IPS-20b (cell line): Measurements from ENCODE around the gene MINPP1.
"Not testable (repeated sequence)": the region's sequence is repeated elsewhere in the genome, so short reads cannot be mapped to it uniquely, and the experiment has no call there.

Experiments used
- H3K27ac ChIP-seq: one replicate; pipeline ENCODE4 v1.5.1; 2013; ENCODE audit warnings: low read length
- H3K27me3 ChIP-seq: 2 replicates; pipeline ENCODE4 v1.6.1; 2013; ENCODE audit warnings: mild to moderate bottlenecking, low read length, inconsistent platforms; ENCODE audit not compliant: insufficient read depth
- H3K36me3 ChIP-seq: 2 replicates; pipeline ENCODE4 v1.6.1; 2013; ENCODE audit warnings: low read depth, mild to moderate bottlenecking, inconsistent platforms, low read length, moderate library complexity; ENCODE audit not compliant: insufficient read depth
- H3K4me1 ChIP-seq: 2 replicates; pipeline ENCODE4 v1.6.1; 2013; ENCODE audit warnings: mild to moderate bottlenecking, control low read depth, inconsistent platforms, low read length, moderate library complexity; ENCODE audit not compliant: insufficient read depth
- H3K4me3 ChIP-seq: 2 replicates; pipeline ENCODE4 v1.5.1; 2013; ENCODE audit warnings: mild to moderate bottlenecking, low read length, inconsistent platforms
- H3K9ac ChIP-seq: 2 replicates; pipeline ENCODE4 v1.6.1; 2013; ENCODE audit warnings: low read depth, mild to moderate bottlenecking, inconsistent platforms, low read length, moderate library complexity
- H3K9me3 ChIP-seq: 2 replicates; pipeline ENCODE4 v1.6.1; 2013; ENCODE audit warnings: mild to moderate bottlenecking, low read depth, low read length, inconsistent platforms; ENCODE audit not compliant: insufficient read depth

Gene MINPP1

DNA sequence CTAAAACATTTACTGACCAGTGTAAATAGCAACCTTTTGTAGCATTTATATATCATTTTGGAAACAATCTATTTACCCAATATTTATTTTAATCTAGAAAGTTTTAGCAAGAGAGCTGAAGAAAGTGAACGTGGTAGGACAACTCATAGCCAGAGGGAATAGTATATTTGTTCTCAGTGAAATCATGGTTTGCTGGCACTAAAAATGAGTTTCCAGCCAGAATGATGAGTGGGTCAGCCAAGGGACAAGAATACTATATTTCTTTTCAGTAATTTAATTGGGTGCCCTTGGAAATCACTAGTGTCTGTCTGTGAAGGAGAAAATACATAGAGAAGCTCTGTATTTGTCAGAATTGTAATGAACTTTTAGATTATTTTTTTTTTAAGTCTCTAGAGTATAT is 74.9 kb downstream of the MINPP1 start:
- Histone ChIP-seq H3K27ac (no peak overlapping the region), H3K4me3 (no peak overlapping the region), H3K4me1 (no peaks in the 10 kb centered on the region), H3K9ac (no peak overlapping the region), H3K36me3 (no peaks in the 10 kb centered on the region), H3K27me3 (no peaks in the 10 kb centered on the region), H3K9me3 (no peaks in the 10 kb centered on the region)

DNA sequence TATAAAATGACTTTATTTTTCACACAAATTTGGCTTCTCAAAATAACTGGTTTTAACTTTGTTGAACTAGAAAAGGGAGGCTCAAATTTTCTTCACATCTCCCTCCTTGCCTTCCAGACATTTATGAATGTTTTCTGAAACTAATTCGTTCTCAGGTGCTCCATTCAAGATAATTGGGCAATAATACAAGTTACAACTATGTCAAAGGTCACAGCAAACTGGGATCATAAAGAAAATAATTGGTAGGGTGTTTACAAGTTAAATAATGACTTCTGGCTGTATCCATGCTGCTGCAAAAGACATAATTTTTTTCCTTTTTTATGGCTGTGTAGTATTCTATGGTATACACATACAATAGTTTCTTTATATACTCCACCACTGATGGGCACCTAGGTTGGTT is 75.3 kb downstream of the MINPP1 start:
- no peak overlapping the region for H3K9ac ChIP-seq
- no peaks in the 10 kb centered on the region for H3K27me3 ChIP-seq
- H3K4me3 ChIP-seq: no peak overlapping the region
- no peaks in the 10 kb centered on the region for H3K9me3 ChIP-seq
- H3K27ac ChIP-seq: no peak overlapping the region
- no peaks in the 10 kb centered on the region for H3K4me1 ChIP-seq
- no peaks in the 10 kb centered on the region for H3K36me3 ChIP-seq

- no peaks in the 10 kb centered on the region for H3K27me3 ChIP-seq
- no peak overlapping the region for H3K9ac ChIP-seq
- no peaks in the 10 kb centered on the region for H3K4me1 ChIP-seq
- no peak overlapping the region for H3K27ac ChIP-seq
- no peaks in the 10 kb centered on the region for H3K36me3 ChIP-seq
- no peak overlapping the region for H3K4me3 ChIP-seq
- no peaks in the 10 kb centered on the region; the same call in 1 of the 2 replicates for H3K9me3 ChIP-seq
Observed at GRCh38 chr10:87585565-87586514, 81.1 kb downstream of the MINPP1 start.

DNA sequence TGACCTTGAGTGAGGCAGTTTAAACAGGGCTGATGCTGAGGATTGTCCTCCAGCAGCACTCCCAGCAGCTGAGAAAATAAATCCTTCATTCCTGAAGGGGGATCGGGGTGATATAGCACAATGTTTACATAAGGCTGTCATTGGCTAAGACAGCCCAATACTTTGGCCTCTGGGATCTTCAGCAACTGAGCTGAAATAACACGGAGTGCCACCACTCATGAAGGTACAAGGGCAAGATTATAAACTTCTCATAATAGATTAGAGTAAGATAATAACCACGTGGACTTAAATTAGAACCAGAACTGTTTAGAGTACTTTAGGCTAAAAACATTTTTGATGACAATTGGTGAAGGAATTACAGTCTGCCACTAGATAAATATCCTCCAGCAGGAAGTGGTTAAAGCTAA is 85.0 kb downstream of the MINPP1 start:
- Histone ChIP-seq H3K27ac (no peak overlapping the region), H3K36me3 (no peaks in the 10 kb centered on the region), H3K9ac (no peak overlapping the region), H3K4me1 (no peaks in the 10 kb centered on the region), H3K9me3 (no peaks in the 10 kb centered on the region; the same call in 1 of the 2 replicates), H3K27me3 (no peaks in the 10 kb centered on the region), H3K4me3 (no peak overlapping the region)

DNA sequence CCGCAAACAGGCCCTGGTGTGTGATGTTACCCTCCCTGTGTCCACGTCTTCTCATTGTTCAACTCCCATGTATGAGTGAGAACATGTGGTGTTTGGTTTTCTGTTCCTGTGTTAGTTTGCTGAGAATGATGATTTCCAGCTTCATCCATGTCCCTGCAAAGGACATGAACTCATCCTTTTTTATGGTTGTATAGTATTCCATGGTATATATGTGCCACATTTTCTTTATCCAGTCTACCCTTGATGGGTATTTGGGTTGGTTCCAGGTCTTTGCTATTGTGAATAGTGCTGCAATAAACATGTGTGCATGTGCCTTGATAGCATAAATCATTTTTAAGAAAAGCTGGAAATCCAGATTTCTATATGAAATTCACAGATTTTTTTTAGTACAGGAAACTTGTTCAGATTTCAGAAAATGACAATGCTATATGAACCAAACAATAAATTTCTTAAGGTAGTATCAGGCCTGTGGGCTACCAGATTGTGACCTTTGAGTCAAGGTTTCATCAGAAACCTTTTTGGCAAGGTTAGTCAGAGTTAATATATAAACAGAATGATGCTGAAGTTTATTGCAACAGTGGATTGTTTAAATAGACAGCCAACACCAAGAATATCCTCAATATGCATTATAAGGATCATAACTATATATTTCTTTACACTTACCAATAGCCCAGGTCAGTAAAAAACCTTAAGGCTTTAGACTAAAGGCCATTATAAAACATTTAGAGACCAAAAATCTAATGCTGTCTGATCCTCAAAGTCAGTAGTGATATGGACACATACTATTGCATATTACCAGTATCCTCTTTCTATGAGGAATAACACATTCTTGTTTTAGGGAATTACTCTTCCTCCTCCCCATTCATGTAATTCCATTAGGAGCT is 86.3 kb downstream of the MINPP1 start:
- Histone ChIP-seq H3K27me3 (no peaks in the 10 kb centered on the region), H3K4me1 (no peaks in the 10 kb centered on the region), H3K9me3 (no peaks in the 10 kb centered on the region; the same call in 1 of the 2 replicates), H3K9ac (no peak overlapping the region), H3K4me3 (no peak overlapping the region), H3K36me3 (no peaks in the 10 kb centered on the region), H3K27ac (no peak overlapping the region)

- no peak overlapping the region for H3K9ac ChIP-seq
- no peaks in the 10 kb centered on the region for H3K4me1 ChIP-seq
- H3K36me3 ChIP-seq: no peaks in the 10 kb centered on the region
- H3K27ac ChIP-seq: no peak overlapping the region
- H3K4me3 ChIP-seq: no peak overlapping the region
- no peaks in the 10 kb centered on the region for H3K27me3 ChIP-seq
- no peaks in the 10 kb centered on the region; the same call in 1 of the 2 replicates for H3K9me3 ChIP-seq
Observed at GRCh38 chr10:87591589-87591886, 86.8 kb downstream of the MINPP1 start.

- H3K9ac ChIP-seq, H3K27me3 ChIP-seq, H3K27ac ChIP-seq, H3K4me3 ChIP-seq, H3K4me1 ChIP-seq, H3K9me3 ChIP-seq, H3K36me3 ChIP-seq: not testable (repeated sequence)
Observed at GRCh38 chr10:87592920-87593319, 88.2 kb downstream of the MINPP1 start.

GRCh38 chr10:87593702-87594101 is 89.0 kb downstream of the MINPP1 start:
- no peak overlapping the region for H3K4me3 ChIP-seq
- H3K9me3 ChIP-seq: no peaks in the 10 kb centered on the region; the same call in 1 of the 2 replicates
- no peaks in the 10 kb centered on the region for H3K36me3 ChIP-seq
- no peak overlapping the region for H3K27ac ChIP-seq
- no peaks in the 10 kb centered on the region for H3K27me3 ChIP-seq
- H3K4me1 ChIP-seq: no peaks in the 10 kb centered on the region
- H3K9ac ChIP-seq: no peak overlapping the region

GRCh38 chr10:87594181-87594580 is 89.5 kb downstream of the MINPP1 start:
- H3K4me3 ChIP-seq: no peak overlapping the region
- H3K27me3 ChIP-seq: no peaks in the 10 kb centered on the region
- no peak overlapping the region for H3K27ac ChIP-seq
- H3K9ac ChIP-seq: no peak overlapping the region
- H3K4me1 ChIP-seq: no peaks in the 10 kb centered on the region
- no peaks in the 10 kb centered on the region for H3K36me3 ChIP-seq
- H3K9me3 ChIP-seq: no peaks in the 10 kb centered on the region; the same call in 1 of the 2 replicates

- no peaks in the 10 kb centered on the region for H3K36me3 ChIP-seq
- no peaks in the 10 kb centered on the region; the same call in 1 of the 2 replicates for H3K9me3 ChIP-seq
- H3K27me3 ChIP-seq: no peaks in the 10 kb centered on the region
- no peak overlapping the region for H3K9ac ChIP-seq
- H3K4me1 ChIP-seq: no peaks in the 10 kb centered on the region
- no peak overlapping the region for H3K4me3 ChIP-seq
- H3K27ac ChIP-seq: no peak overlapping the region
Observed at GRCh38 chr10:87594864-87595263, 90.2 kb downstream of the MINPP1 start.

DNA sequence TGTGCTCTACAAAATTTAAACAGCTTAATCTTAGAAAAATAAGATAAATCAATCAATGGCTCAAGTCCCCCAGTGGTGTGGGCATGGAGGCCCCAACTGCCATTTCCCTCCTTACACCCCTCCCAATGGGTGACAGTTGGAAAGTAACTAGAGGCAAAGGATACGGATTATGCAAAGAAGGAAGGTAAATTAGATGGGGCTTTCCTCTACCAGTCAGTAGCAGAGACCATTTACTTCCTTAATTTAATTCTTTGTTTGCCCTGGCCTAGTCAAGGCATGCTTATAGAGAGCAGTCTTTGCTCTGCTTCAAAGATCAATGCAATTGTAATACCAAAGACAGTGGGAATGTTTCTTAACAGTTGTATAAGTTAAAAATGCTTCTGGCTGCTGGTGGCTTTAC is 91.7 kb downstream of the MINPP1 start:
- no peaks in the 10 kb centered on the region for H3K36me3 ChIP-seq
- H3K4me1 ChIP-seq: no peaks in the 10 kb centered on the region
- H3K9me3 ChIP-seq: no peaks in the 10 kb centered on the region
- no peaks in the 10 kb centered on the region for H3K27me3 ChIP-seq
- H3K27ac ChIP-seq: no peak overlapping the region
- no peak overlapping the region for H3K9ac ChIP-seq
- no peak overlapping the region for H3K4me3 ChIP-seq

DNA sequence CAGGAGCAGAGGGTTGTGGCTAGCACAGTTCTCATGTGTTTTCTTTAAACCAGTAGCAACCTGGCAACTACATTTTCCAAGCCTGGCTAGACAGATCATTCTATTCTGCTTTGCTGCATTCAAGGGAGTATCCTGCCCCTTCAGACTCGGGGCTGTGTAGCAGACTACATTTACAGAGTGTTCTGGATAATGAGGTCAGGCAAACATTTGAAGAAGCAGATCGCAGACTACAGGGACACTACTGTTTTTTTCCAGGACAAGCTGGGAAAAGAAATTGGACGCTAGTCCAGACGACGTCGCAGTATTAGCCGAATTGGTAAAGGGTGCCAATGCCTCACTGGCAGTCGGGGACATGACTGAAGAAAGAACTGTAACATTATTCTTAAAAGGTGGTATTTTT is 94.0 kb downstream of the MINPP1 start:
- no peaks in the 10 kb centered on the region for H3K27me3 ChIP-seq
- H3K4me3 ChIP-seq: no peak overlapping the region
- H3K36me3 ChIP-seq: no peaks in the 10 kb centered on the region
- no peak overlapping the region for H3K27ac ChIP-seq
- no peaks in the 10 kb centered on the region for H3K4me1 ChIP-seq
- H3K9me3 ChIP-seq: no peaks in the 10 kb centered on the region
- no peak overlapping the region for H3K9ac ChIP-seq
